ENCODE data around the gene AIFM1.
"Not testable (repeated sequence)": the region's sequence is repeated elsewhere in the genome, so short reads cannot be mapped to it uniquely, and the experiment has no call there.

Gene AIFM1

GRCh38 chrX:130119312-130119898, 46.2 kb downstream of the AIFM1 start:
- no peak for DNase-seq

- DNase-seq: no peak
Measured at GRCh38 chrX:130118441-130119311, 47.0 kb downstream of the AIFM1 start.

GRCh38 chrX:130117166-130117565, 48.5 kb downstream of the AIFM1 start:
- no peak for DNase-seq

GRCh38 chrX:130115119-130115885, 50.3 kb downstream of the AIFM1 start:
- not testable (repeated sequence) for DNase-seq

- DNase-seq: no peak
Measured at GRCh38 chrX:130114141-130114588, 51.5 kb downstream of the AIFM1 start.

- no peak for DNase-seq
Measured at GRCh38 chrX:130111220-130112154, 54.2 kb downstream of the AIFM1 start.

- DNase-seq: no peak
Measured at GRCh38 chrX:130110379-130111219, 55.0 kb downstream of the AIFM1 start, which contains the start of gene ELF4. Gene ELF4 (minus strand): TSS chrX:130110497. CDS start chrX:130081330, 29,167 bp downstream.

- peak; percentile 62 for DNase-seq
Measured at GRCh38 chrX:130109429-130110378, 55.9 kb downstream of the AIFM1 start.

- DNase-seq: no peak
Measured at GRCh38 chrX:130108647-130109428, 56.8 kb downstream of the AIFM1 start.

GRCh38 chrX:130106071-130106470, 59.6 kb downstream of the AIFM1 start:
- no peak for DNase-seq

GRCh38 chrX:130105244-130105643, 60.4 kb downstream of the AIFM1 start:
- no peak for DNase-seq

GRCh38 chrX:130103605-130104004, 62.0 kb downstream of the AIFM1 start:
- DNase-seq: no peak

- DNase-seq: no peak
Measured at GRCh38 chrX:130100180-130100579, 65.5 kb downstream of the AIFM1 start.

- DNase-seq: no peak
Measured at GRCh38 chrX:130098210-130098552, 67.5 kb downstream of the AIFM1 start.

GRCh38 chrX:130097507-130098209, 68.0 kb downstream of the AIFM1 start:
- no peak for DNase-seq

- no peak for DNase-seq
Measured at GRCh38 chrX:130095249-130096030, 70.2 kb downstream of the AIFM1 start.

- no peak for DNase-seq
Measured at GRCh38 chrX:130094696-130095095, 70.9 kb downstream of the AIFM1 start.
